WTC11 (cell line): ENCODE results near the gene HDAC9.

ENCODE experiments used
- ESRRA ChIP-seq: sonication (generic); formaldehyde crosslinking; IDR thresholded peaks from 2 replicates; pipeline ENCODE4 v1.8.1; 2022; ENCODE audit warnings: mild to moderate bottlenecking, missing genetic modification reagents, borderline replicate concordance
- ZNF396 ChIP-seq: fragments of 250-450 bp; sonication (Bioruptor Pico); IDR thresholded peaks from 2 replicates; pipeline ENCODE4 v1.8.0; 2021; ENCODE audit warnings: mild to moderate bottlenecking, moderate library complexity, borderline replicate concordance
- TF ChIP-seq, protein P1 (sequence below): sonication (generic); formaldehyde crosslinking; conservative IDR thresholded peaks from 2 replicates; pipeline ENCODE4 v1.8.1; 2023; ENCODE audit warnings: mild to moderate bottlenecking, low read depth, missing genetic modification reagents, moderate library complexity
- TF ChIP-seq, protein P2 (sequence below): sonication (generic); formaldehyde crosslinking; IDR thresholded peaks from 2 replicates; pipeline ENCODE4 v1.8.1; 2022; ENCODE audit warnings: mild to moderate bottlenecking, missing genetic modification reagents, moderate library complexity, borderline replicate concordance

DNA sequence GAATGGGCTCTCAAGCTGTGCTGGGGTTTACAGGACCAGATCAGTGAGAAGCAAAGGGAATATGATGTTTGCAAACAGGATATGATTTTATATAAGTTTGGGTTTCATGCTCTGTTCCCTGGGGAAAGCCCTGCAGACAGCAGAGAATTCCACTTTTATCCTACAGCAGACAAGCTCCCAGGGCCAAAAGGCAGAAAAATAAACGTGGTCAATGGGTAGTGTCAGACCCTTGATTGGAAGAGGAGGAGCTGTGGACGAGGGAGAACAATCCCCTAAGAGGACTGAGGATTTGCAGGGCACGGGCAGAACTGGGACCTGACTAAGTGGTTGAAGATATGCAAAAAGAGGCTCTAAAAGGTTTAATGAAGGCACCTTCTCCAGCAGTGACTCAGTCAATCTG, 275.3 kb downstream of the HDAC9 start:
- TF ChIP-seq ZNF396 (CRISPR knock-in tag) (no peak), ESRRA (CRISPR knock-in tag) (no peak)
- TF ChIP-seq, protein P1, sequence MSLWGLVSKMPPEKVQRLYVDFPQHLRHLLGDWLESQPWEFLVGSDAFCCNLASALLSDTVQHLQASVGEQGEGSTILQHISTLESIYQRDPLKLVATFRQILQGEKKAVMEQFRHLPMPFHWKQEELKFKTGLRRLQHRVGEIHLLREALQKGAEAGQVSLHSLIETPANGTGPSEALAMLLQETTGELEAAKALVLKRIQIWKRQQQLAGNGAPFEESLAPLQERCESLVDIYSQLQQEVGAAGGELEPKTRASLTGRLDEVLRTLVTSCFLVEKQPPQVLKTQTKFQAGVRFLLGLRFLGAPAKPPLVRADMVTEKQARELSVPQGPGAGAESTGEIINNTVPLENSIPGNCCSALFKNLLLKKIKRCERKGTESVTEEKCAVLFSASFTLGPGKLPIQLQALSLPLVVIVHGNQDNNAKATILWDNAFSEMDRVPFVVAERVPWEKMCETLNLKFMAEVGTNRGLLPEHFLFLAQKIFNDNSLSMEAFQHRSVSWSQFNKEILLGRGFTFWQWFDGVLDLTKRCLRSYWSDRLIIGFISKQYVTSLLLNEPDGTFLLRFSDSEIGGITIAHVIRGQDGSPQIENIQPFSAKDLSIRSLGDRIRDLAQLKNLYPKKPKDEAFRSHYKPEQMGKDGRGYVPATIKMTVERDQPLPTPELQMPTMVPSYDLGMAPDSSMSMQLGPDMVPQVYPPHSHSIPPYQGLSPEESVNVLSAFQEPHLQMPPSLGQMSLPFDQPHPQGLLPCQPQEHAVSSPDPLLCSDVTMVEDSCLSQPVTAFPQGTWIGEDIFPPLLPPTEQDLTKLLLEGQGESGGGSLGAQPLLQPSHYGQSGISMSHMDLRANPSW = no peak
- TF ChIP-seq, protein P2, sequence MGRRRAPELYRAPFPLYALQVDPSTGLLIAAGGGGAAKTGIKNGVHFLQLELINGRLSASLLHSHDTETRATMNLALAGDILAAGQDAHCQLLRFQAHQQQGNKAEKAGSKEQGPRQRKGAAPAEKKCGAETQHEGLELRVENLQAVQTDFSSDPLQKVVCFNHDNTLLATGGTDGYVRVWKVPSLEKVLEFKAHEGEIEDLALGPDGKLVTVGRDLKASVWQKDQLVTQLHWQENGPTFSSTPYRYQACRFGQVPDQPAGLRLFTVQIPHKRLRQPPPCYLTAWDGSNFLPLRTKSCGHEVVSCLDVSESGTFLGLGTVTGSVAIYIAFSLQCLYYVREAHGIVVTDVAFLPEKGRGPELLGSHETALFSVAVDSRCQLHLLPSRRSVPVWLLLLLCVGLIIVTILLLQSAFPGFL (CRISPR knock-in tag) = no peak
